Activated CD4-positive, alpha-beta memory T cell treated with anti-CD3 and anti-CD28 coated beads for 36 hours (primary cell): ENCODE results near the gene KRTAP5-6. TPM values are rescaled to one million over a fixed set of nuclear protein-coding genes. Genes with fewer than 3 reads are reported as not detected.
"Not testable (repeated sequence)": the region's sequence is repeated elsewhere in the genome, so short reads cannot be mapped to it uniquely, and the experiment has no call there.

Experiments
- CTCF ChIA-PET: fragments of 350-600 bp; sonication (Branson Sonifier 250); formaldehyde crosslinking; loops from one replicate; lab custom pipeline; 2021; ENCODE audit warnings: antibody characterized with exemption, inconsistent platforms; lab: Charles Lee
- POLR2A ChIA-PET: fragments of 350-600 bp; sonication (Branson Sonifier 250); formaldehyde crosslinking; loops from one replicate; lab custom pipeline; 2021; ENCODE audit warnings: antibody characterized with exemption; lab: Charles Lee
- DNase-seq: peaks from one replicate; pipeline ENCODE4 v3.0.0-alpha.2; 2020
- H3K27ac Mint-ChIP-seq: one replicate; pipeline ENCODE4 v1.8.0; 2021; ENCODE audit warnings: mixed read lengths
- H3K27me3 Mint-ChIP-seq: one replicate; pipeline ENCODE4 v1.8.0; 2021; ENCODE audit warnings: mixed read lengths
- H3K36me3 Mint-ChIP-seq: one replicate; pipeline ENCODE4 v1.8.0; 2021; ENCODE audit warnings: mixed read lengths
- H3K4me1 Mint-ChIP-seq: one replicate; pipeline ENCODE4 v1.8.0; 2021; ENCODE audit warnings: low read depth, mixed read lengths
- H3K4me3 Mint-ChIP-seq: one replicate; pipeline ENCODE4 v1.8.0; 2021; ENCODE audit warnings: mild to moderate bottlenecking, mixed read lengths
- H3K9me3 Mint-ChIP-seq: one replicate; pipeline ENCODE4 v1.8.0; 2021; ENCODE audit warnings: mixed read lengths
- intact Hi-C: fragments of 100-400 bp; cut with micrococcal nuclease; formaldehyde crosslinking; loops from one replicate; pipeline ENCODE4 v1.15.1; 2023
- total RNA-seq, 2 experiments: library from RNA; stranded (reverse); gene quantifications; one replicate each; pipeline ENCODE4 v1.2.3, GENCODE V29; 2021

Gene KRTAP5-6
- total RNA-seq, 2 experiments from 2014 or later, result not detected

DNA sequence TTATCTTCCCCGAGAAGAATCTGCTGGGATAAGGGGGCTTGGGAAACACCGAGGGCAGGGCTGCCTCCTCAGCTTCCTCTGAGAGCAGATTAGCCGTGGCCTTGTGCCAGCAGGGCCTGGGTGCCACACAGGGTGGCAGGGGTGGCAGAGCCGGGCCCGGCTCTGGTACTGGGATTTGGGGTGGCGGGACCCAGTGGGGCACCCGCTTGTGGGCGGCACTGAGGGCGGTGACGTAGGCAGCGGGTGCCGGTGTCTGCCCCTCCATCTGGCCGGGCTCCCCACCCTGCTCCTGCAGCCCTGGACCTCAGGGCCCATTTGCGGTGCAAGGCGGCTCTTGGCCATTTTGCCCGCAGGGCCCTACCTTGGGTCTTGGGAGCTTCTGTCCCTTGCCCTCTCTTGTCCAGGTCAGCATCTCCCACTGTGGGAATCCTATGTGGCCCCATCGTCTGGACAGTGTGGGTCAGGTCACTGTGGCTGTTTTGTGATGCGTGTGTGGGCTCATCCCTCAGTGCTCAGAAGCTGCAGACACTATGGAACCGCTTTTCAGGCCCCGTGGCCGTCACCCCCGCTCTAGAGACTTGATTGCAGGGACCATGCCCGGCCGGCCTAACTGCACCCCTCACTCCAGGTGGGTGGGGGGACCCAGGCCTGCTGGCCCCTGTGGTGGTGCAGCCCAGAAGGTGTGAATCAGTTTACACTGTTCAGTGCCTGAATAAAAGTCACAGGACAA lies 29.7 kb upstream of the KRTAP5-6 start:
- Mint-ChIP-seq H3K4me3 (no peak overlapping the region), H3K4me1 (no peaks in the 10 kb centered on the region), H3K36me3 (no peaks in the 10 kb centered on the region), H3K27ac (no peak overlapping the region), H3K27me3 (peaks cover 21% of the 10 kb centered on the region), H3K9me3 (no peaks in the 10 kb centered on the region)
- ChIA-PET CTCF (interaction anchor here (0.8 kb wide), 2 partner anchors 15 to 25 kb away, joined by 3 read pairs; no protein-coding TSS in a partner anchor), POLR2A (no interaction called here)
- intact Hi-C loops, result no loop called here
- DNase-seq, result no peak

DNA sequence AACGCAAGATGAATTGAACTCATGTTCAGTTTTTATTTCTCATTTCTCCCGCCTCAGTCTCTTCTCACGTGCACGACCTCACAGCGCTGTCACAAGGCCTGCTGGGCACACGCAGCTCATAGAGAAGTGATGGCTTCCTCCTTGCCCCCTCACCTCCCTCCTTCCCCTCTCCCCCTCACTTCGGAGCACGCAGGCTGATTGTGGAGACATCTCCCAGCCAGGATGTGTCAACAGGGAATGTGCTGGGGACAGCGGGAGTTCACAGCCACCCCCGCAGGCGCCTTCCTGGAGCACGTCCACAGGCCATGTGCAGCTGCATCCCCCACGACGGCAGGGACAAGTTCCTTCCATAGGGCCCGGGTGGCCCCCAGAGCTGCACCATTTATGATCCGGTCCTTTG lies 29.1 kb upstream of the KRTAP5-6 start:
- no peaks in the 10 kb centered on the region for H3K9me3 Mint-ChIP-seq
- intact Hi-C loops, result no loop called here

DNA sequence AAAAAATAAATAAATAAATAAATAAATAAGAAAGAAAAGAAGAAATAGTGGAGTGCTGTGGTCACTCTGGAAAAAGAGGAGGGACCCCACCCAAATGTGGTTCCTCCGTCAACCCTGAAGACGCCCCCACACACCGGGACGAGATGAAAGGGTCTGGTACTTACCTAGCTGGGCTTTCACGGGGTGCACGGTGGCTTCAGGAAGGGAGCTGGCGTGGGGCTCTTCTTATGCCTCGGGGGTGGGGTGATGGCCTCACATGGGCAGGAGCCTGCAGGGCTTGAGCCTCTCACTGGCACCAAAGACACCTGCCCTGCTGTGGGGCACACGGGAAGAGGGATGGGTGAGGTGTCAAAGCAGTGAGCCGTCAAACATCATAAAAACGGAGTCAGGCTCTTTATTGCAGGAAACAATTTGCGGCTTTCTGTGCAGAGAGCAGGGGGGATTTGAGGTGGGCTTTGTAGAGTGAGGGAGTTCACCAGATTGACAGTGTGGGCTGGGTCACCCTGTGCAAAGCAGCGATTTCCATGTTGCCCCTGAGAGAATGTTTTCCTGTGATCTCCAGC lies 28.0 kb upstream of the KRTAP5-6 start:
- no peaks in the 10 kb centered on the region for H3K4me1 Mint-ChIP-seq
- peaks cover 19% of the 10 kb centered on the region for H3K27me3 Mint-ChIP-seq

More for the DNA sequence above, 29.1 kb upstream of the KRTAP5-6 start:
- H3K36me3 Mint-ChIP-seq, result no peaks in the 10 kb centered on the region
- ChIA-PET POLR2A (no interaction called here), CTCF (interaction anchor here (0.8 kb wide), 1 partner anchor 25 kb away, joined by 3 read pairs; no protein-coding TSS in a partner anchor)
- peaks cover 19% of the 10 kb centered on the region for H3K27me3 Mint-ChIP-seq
- no peak overlapping the region for H3K4me3 Mint-ChIP-seq
- no peak for DNase-seq
- no peak overlapping the region for H3K27ac Mint-ChIP-seq
- H3K4me1 Mint-ChIP-seq, result no peaks in the 10 kb centered on the region

DNA sequence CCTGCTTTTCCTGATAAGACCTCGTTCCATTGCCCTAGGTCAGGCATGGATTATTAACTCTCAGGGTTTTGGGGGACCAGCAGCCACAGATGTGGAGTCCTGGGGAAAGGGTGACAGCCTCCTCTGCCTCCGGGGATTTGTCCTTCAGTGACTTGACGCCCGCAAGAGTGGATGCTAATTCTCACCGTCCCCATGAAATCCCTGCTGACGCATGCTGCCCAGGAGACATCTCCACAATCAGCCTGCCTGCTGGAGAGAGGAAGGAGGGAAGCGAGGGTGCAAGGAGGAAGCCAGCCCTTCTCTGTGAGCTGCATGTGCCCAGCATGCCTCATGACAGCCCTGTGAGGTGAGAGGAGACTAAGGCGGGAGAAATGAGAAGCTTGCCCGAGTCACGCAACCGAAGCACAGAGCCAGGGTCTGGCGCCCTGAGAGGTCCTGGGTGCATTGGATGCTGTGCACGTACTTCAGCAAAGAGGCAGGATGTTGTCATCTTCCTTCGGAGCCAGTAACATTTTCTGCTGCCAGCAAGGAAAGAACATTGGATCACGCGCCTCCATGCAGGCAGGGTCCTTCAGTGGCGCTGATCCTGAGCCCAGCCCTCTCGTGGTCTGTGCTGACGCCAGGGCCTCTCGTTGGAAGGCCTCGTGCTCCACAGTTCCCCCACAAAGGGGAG lies 27.3 kb upstream of the KRTAP5-6 start:
- DNase-seq, result no peak
- H3K27ac Mint-ChIP-seq, result no peak overlapping the region
- H3K36me3 Mint-ChIP-seq, result no peaks in the 10 kb centered on the region
- intact Hi-C loops, result no loop called here
- peaks cover 21% of the 10 kb centered on the region for H3K27me3 Mint-ChIP-seq
- no peaks in the 10 kb centered on the region for H3K9me3 Mint-ChIP-seq
- no peak overlapping the region for H3K4me3 Mint-ChIP-seq
- CTCF ChIA-PET, result interaction anchor here (0.7 kb wide), 2 partner anchors 17 kb away, joined by 3 to 5 read pairs; no protein-coding TSS in a partner anchor
- POLR2A ChIA-PET, result no interaction called here
- no peaks in the 10 kb centered on the region for H3K4me1 Mint-ChIP-seq

More for the DNA sequence above, 28.0 kb upstream of the KRTAP5-6 start:
- CTCF ChIA-PET, result interaction anchor here (0.7 kb wide), 1 partner anchor 16 kb away, joined by 5 read pairs; no protein-coding TSS in a partner anchor
- no peak overlapping the region for H3K4me3 Mint-ChIP-seq
- no peak for DNase-seq
- no peaks in the 10 kb centered on the region for H3K9me3 Mint-ChIP-seq
- intact Hi-C loops, result no loop called here
- H3K36me3 Mint-ChIP-seq, result no peaks in the 10 kb centered on the region
- POLR2A ChIA-PET, result no interaction called here
- no peak overlapping the region for H3K27ac Mint-ChIP-seq

DNA sequence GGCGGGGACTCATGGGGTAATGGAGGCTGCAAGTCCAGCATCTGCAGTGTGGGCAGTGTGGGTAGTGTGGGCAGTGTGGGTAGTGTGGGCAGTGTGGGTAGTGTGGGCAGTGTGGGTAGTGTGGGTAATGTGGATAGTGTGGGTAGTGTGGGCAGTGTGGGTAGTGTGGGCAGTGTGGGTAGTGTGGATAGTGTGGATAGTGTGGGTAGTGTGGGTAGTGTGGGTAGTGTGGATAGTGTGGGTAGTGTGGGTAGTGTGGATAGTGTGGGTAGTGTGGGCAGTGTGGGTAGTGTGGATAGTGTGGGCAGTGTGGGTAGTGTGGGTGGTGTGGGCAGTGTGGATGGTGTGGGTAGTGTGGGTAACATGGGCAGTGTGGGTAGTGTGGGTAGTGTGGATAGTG lies 26.5 kb upstream of the KRTAP5-6 start:
- H3K27me3 Mint-ChIP-seq, result peaks cover 23% of the 10 kb centered on the region
- DNase-seq, intact Hi-C loops, POLR2A ChIA-PET, H3K4me1 Mint-ChIP-seq, H3K27ac Mint-ChIP-seq, H3K36me3 Mint-ChIP-seq, H3K9me3 Mint-ChIP-seq, H3K4me3 Mint-ChIP-seq: not testable (repeated sequence)
- CTCF ChIA-PET, result interaction anchor here (0.7 kb wide), 1 partner anchor 18 kb away, joined by 3 read pairs; no protein-coding TSS in a partner anchor

DNA sequence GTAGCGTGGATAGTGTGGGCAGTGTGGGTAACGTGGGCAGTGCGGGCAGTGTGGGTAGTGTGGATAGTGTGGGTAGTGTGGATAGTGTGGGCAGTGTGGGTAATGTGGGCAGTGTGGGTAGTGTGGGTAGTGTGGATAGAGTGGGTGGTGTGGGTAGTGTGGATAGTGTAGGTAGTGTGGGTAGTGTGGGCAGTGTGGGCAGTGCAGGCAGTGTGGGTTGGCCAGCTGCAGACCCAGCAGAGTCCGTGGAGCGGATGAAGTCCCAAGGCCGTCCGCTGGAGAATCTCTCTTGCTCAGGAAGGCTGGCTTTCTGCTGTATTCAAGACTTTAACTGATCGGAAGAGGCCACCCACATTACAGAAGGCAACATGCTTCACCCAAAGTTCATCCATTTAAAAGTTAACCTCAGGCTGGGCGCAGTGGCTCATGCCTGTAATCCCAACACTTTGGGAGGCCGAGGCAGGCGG lies 26.1 kb upstream of the KRTAP5-6 start:
- DNase-seq, result no peak
- Mint-ChIP-seq H3K4me1 (no peaks in the 10 kb centered on the region), H3K27ac (no peak overlapping the region), H3K36me3 (no peaks in the 10 kb centered on the region), H3K4me3 (no peak overlapping the region), H3K27me3 (peaks cover 27% of the 10 kb centered on the region), H3K9me3 (no peaks in the 10 kb centered on the region)
- ChIA-PET POLR2A (no interaction called here), CTCF (no interaction called here)
- intact Hi-C loops, result no loop called here

DNA sequence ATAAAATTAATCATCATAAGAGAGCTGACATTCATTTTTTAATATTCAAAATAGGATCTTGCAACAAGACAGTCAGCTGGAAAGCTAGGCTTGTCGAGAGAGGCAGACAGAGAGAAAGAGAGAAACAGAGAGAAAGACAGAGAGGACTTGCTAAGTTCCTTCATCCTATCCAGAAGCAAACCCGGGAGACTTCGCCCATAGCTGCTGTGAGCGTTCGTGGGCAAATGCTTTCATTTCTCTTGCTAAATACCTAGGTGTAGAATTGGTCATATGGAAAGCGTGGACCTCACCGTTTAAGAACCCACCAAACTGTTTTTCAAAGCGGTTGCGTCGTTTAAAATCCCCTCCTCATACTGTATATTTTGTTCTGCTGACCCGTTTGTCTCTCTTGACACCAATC lies 25.3 kb upstream of the KRTAP5-6 start:
- Mint-ChIP-seq H3K36me3 (no peaks in the 10 kb centered on the region), H3K4me3 (no peak overlapping the region), H3K27me3 (peaks cover 29% of the 10 kb centered on the region), H3K9me3 (no peaks in the 10 kb centered on the region), H3K4me1 (no peaks in the 10 kb centered on the region), H3K27ac (no peak overlapping the region)
- ChIA-PET CTCF (interaction anchor here (0.7 kb wide), 1 partner anchor 495 kb away, joined by 3 read pairs; no protein-coding TSS in a partner anchor), POLR2A (no interaction called here)
- DNase-seq, result no peak
- intact Hi-C loops, result no loop called here

DNA sequence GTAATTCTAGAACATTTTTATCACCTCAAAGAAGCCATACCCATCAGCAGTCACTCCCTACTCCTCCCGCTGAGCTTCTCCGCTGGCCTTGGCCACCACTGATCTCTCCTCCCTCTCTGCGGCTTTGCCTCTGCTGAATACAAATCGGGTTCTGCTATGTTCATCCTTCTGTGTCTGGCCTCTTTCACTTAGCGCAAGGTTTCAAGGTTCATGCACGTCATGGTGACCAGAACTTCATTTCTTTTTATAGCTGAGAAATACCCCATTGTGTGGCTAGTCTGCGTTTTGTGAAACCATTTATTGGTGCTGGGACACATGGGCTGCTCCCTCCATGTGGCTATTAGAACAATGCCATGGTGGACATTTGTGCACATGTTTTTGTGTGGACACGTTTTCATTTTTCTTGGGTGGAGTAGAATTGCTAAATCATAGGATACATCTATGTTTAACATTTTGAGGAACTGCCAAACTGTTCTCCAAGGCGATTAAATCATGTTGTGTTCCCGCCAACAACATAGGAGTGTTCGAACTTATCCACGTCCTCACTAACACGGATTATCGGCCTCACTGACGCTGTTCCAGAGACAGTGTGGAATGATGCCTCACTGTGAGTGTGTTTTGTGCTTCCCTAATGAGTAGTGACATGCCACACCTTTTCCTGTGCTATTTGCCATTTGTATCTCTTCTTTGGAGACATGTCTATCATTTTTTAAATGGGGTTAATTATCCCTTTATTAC lies 24.2 kb upstream of the KRTAP5-6 start:
- no peak for DNase-seq
- ChIA-PET POLR2A (no interaction called here), CTCF (interaction anchor here (1.0 kb wide), 1 partner anchor 21 kb away, joined by 4 read pairs; no protein-coding TSS in a partner anchor)
- intact Hi-C loops, result no loop called here
- no peak overlapping the region for H3K27ac Mint-ChIP-seq
- H3K4me1 Mint-ChIP-seq, result no peaks in the 10 kb centered on the region
- H3K36me3 Mint-ChIP-seq, result no peaks in the 10 kb centered on the region
- no peaks in the 10 kb centered on the region for H3K9me3 Mint-ChIP-seq
- no peak overlapping the region for H3K4me3 Mint-ChIP-seq
- H3K27me3 Mint-ChIP-seq, result peaks cover 28% of the 10 kb centered on the region

DNA sequence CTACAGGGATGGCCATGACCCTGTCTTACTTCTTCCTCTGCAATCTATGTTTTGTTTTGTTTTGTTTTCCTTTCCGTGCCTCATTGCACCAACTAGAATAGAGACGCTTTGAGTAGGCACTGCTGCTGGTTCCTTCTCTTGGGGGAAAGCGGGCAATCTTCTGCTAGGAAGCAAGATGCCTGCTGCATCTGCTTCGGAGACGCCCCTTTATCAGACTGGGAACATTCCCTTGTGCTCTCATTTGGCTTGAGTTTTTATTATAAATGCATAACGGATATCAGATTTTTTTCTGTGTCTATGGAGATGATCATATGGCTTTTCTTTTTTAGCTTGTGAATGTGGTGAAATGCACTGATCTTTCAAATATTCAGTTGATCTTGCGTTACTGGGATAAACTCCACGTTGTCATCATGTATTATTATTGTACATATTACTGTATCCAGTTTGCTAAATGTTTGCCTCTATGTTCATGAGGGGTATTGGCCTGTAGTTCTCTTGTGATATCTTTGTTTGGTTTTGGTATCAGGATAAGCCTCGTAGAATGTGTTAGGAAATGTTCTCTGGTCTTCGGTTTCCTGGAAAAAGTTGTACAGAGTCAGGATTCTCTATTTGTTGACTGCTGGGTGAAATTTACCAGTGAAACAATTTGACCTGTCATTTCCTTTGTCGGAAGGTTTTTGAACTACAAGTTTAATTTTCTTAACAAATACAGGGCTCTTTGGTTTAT lies 23.4 kb upstream of the KRTAP5-6 start:
- no peaks in the 10 kb centered on the region for H3K9me3 Mint-ChIP-seq

DNA sequence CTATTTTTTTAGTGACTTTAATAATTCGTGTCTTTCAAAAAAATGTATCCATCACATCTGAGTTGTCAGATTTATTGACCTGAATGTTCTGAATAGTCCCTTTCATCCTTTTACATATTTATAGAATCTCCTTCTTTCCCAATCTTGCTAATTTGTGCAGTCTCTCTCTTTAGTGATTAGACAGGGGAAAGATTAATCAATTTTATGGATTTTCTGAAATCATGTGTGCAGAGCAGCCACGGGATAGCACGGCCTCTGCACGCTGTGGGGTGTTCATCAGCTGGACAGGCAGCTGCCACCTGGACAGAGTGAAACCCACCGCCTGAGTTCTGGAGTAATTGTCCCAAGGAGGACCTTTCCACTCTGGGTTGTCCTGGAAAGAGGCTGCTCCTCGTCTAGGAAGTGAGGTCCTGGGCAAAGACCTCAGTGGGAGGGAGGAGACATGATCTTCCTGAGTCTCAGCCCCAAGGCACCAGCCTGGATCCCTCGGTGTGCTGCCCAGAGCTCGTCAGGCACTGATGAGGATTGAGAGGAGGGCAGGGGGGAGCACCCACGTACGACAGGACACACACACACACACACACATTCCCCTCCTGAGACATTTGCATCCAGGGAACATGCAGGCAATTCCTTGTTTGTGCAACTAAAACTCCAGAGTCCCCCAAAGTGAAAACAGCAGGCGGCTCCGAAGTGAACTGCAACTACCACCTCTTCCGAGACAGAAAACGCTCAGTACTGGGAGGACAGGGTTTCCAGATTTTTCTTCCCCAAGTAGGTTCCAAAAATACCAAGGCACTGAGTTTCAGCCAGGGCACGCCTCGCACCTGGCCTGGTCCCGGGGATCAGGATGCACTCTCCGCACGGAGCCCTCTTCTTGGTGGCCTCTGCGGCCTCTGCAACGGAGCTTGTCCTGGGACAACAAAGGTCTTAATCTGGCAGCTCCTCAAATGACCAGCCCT lies 22.5 kb upstream of the KRTAP5-6 start:
- POLR2A ChIA-PET, result no interaction called here
- H3K36me3 Mint-ChIP-seq, result no peaks in the 10 kb centered on the region
- CTCF ChIA-PET, result interaction anchor here (1.0 to 1.9 kb wide), 2 partner anchors 20 to 22 kb away, joined by 3 to 10 read pairs; no protein-coding TSS in a partner anchor
- DNase-seq, result no peak
- peaks cover 24% of the 10 kb centered on the region for H3K27me3 Mint-ChIP-seq
- no peak overlapping the region for H3K27ac Mint-ChIP-seq
- no peaks in the 10 kb centered on the region for H3K4me1 Mint-ChIP-seq
- intact Hi-C loops, result no loop called here
- H3K4me3 Mint-ChIP-seq, result no peak overlapping the region
- H3K9me3 Mint-ChIP-seq, result no peaks in the 10 kb centered on the region

More for the DNA sequence above, 23.4 kb upstream of the KRTAP5-6 start:
- H3K4me3 Mint-ChIP-seq, result no peak overlapping the region
- H3K4me1 Mint-ChIP-seq, result no peaks in the 10 kb centered on the region
- H3K27me3 Mint-ChIP-seq, result peaks cover 25% of the 10 kb centered on the region
- no peak for DNase-seq
- no peaks in the 10 kb centered on the region for H3K36me3 Mint-ChIP-seq
- ChIA-PET CTCF (no interaction called here), POLR2A (no interaction called here)
- H3K27ac Mint-ChIP-seq, result no peak overlapping the region
- intact Hi-C loops, result no loop called here
